Fibroblast of mammary gland (primary cell): ENCODE data around the gene PRR23E.
A peak's percentile ranks its signal among the peaks of the same experiment; 100 is the strongest.

ENCODE experiments used
- DNase-seq: peaks from one replicate; pipeline ENCODE4 v3.0.0-alpha.2; 2010; ENCODE audit warnings: low read depth
- H3K4me3 ChIP-seq: 2 replicates; pipeline ENCODE4 v1.5.1; 2011; ENCODE audit warnings: low read depth, mild to moderate bottlenecking, low read length, moderate library complexity; ENCODE audit not compliant: control insufficient read depth
- CTCF ChIP-seq: conservative IDR thresholded peaks from 2 replicates; pipeline ENCODE4 v1.5.1; 2011; ENCODE audit warnings: low read depth, low read length, inconsistent platforms; ENCODE audit not compliant: control insufficient read depth, insufficient read depth

The PRR23E gene

GRCh38 chr3:127233371-127233770 is 40.4 kb downstream of the PRR23E start:
- TF ChIP-seq CTCF: no peak
- no peak overlapping the region for H3K4me3 ChIP-seq
- peak; percentile 2 for DNase-seq

GRCh38 chr3:127234778-127235177 is 41.8 kb downstream of the PRR23E start:
- no peak for TF ChIP-seq CTCF
- H3K4me3 ChIP-seq: no peak overlapping the region
- no peak for DNase-seq

- H3K4me3 ChIP-seq: no peak overlapping the region
- no peak for DNase-seq
- no peak for TF ChIP-seq CTCF
Observed at GRCh38 chr3:127235706-127236105, 42.8 kb downstream of the PRR23E start.

- H3K4me3 ChIP-seq: no peak overlapping the region
- DNase-seq: no peak
- TF ChIP-seq CTCF: no peak
Observed at GRCh38 chr3:127237835-127238234, 44.9 kb downstream of the PRR23E start.

GRCh38 chr3:127238602-127239001 is 45.7 kb downstream of the PRR23E start:
- TF ChIP-seq CTCF: no peak
- no peak for DNase-seq
- no peak overlapping the region for H3K4me3 ChIP-seq

- DNase-seq: no peak
- no peak overlapping the region for H3K4me3 ChIP-seq
- no peak for TF ChIP-seq CTCF
Observed at GRCh38 chr3:127247292-127247691, 54.4 kb downstream of the PRR23E start.
